HepG2 (cell line): ENCODE data around the gene SEC24B.

Experiments
- AKAP8 ChIP-seq: sonication (generic); formaldehyde crosslinking; IDR thresholded peaks from 2 replicates; pipeline ENCODE4 v1.5.1; 2020; ENCODE audit warnings: mild to moderate bottlenecking, missing genetic modification reagents
- HCFC1 ChIP-seq: fragments of 150-350 bp; IDR thresholded peaks from 2 replicates; pipeline ENCODE4 v1.6.1; 2014; ENCODE audit warnings: low read depth, low read length
- KDM6A ChIP-seq: IDR thresholded peaks from 2 replicates; pipeline ENCODE4 v1.6.1; 2016; ENCODE audit warnings: low read depth
- KMT2B ChIP-seq: IDR thresholded peaks from 2 replicates; pipeline ENCODE4 v1.6.1; 2016; ENCODE audit warnings: missing genetic modification reagents, missing compliant biosample characterization
- XBP1 ChIP-seq: sonication (generic); formaldehyde crosslinking; IDR thresholded peaks from 2 replicates; pipeline ENCODE4 v1.5.0; 2020; ENCODE audit warnings: missing genetic modification reagents
- ZNF12 ChIP-seq: sonication (generic); formaldehyde crosslinking; IDR thresholded peaks from 2 replicates; pipeline ENCODE4 v1.5.0; 2020; ENCODE audit warnings: missing genetic modification reagents
- ZNF3 ChIP-seq: IDR thresholded peaks from 2 replicates; pipeline ENCODE4 v1.7.0; 2017; ENCODE audit warnings: inconsistent platforms
- ZNF776 ChIP-seq: sonication (generic); formaldehyde crosslinking; IDR thresholded peaks from 2 replicates; pipeline ENCODE4 v1.4.0; 2020; ENCODE audit warnings: mild to moderate bottlenecking, missing genetic modification reagents
- TF ChIP-seq, protein P1 (sequence below): sonication (generic); formaldehyde crosslinking; IDR thresholded peaks from 2 replicates; pipeline ENCODE4 v1.5.0; 2020; ENCODE audit warnings: mild to moderate bottlenecking, missing genetic modification reagents, moderate library complexity
- TF ChIP-seq, protein P2 (sequence below): sonication (generic); formaldehyde crosslinking; IDR thresholded peaks from 2 replicates; pipeline ENCODE4 v1.5.1; 2020; ENCODE audit warnings: mild to moderate bottlenecking, missing genetic modification reagents, moderate library complexity
- TF ChIP-seq, protein P3 (sequence below), 2 experiments: sonication (generic) in 1 of 2; formaldehyde crosslinking in 1 of 2; IDR thresholded peaks; 2 replicates each; pipeline versions ENCODE4 v1.4.0 to v1.6.1; 2018 to 2020; ENCODE audit warnings: missing genetic modification reagents in 2 of 2, borderline replicate concordance in 1 of 2, low read depth in 1 of 2, mild to moderate bottlenecking in 1 of 2, missing biosample characterization in 1 of 2
- TF ChIP-seq, protein P4 (sequence below): sonication (generic); formaldehyde crosslinking; IDR thresholded peaks from 2 replicates; pipeline ENCODE4 v1.4.0; 2020; ENCODE audit warnings: missing genetic modification reagents, mild to moderate bottlenecking, borderline replicate concordance

DNA sequence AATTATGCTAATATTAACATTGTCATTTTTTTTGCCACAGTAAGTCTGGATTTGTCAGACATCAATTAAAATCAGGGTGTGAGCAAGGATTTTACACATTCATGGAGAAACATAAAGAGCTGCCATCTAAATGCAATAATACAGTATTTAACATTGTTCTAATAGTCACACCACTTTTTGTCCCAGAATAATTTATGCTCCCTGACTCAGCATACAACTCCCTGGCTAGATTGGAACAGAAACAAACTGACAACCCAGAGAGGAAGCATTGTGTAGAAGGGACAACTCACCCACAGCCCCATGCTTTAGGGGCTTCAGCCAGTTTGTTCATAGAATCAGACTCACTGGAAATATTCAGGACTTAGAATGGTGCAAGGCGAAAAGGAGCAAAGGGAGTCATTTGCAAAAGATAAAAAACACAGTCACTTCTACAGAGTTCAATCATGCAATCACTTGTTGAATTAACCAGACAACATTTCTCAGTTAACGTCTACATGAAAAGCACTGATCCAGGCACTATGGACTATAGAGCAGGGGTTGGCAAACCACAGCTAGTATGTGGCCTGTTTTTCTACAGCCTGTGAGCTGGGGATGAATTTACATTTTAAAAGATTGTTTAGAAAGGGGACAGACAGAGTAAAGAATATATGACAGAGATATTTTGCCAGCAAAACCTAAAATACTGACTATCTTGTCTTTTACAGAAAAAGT, 26.4 kb upstream of the SEC24B start:
- no peak for TF ChIP-seq KDM6A (CRISPR knock-in tag)
- TF ChIP-seq, protein P1, sequence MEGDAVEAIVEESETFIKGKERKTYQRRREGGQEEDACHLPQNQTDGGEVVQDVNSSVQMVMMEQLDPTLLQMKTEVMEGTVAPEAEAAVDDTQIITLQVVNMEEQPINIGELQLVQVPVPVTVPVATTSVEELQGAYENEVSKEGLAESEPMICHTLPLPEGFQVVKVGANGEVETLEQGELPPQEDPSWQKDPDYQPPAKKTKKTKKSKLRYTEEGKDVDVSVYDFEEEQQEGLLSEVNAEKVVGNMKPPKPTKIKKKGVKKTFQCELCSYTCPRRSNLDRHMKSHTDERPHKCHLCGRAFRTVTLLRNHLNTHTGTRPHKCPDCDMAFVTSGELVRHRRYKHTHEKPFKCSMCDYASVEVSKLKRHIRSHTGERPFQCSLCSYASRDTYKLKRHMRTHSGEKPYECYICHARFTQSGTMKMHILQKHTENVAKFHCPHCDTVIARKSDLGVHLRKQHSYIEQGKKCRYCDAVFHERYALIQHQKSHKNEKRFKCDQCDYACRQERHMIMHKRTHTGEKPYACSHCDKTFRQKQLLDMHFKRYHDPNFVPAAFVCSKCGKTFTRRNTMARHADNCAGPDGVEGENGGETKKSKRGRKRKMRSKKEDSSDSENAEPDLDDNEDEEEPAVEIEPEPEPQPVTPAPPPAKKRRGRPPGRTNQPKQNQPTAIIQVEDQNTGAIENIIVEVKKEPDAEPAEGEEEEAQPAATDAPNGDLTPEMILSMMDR (CRISPR knock-in tag): no peak
- TF ChIP-seq AKAP8 (CRISPR knock-in tag): no peak
- TF ChIP-seq ZNF3 (CRISPR knock-in tag): no peak
- no peak for TF ChIP-seq ZNF12 (CRISPR knock-in tag)
- no peak for TF ChIP-seq ZNF776 (CRISPR knock-in tag)
- no peak for TF ChIP-seq KMT2B (CRISPR knock-in tag)
- no peak for TF ChIP-seq HCFC1
- TF ChIP-seq, protein P2, sequence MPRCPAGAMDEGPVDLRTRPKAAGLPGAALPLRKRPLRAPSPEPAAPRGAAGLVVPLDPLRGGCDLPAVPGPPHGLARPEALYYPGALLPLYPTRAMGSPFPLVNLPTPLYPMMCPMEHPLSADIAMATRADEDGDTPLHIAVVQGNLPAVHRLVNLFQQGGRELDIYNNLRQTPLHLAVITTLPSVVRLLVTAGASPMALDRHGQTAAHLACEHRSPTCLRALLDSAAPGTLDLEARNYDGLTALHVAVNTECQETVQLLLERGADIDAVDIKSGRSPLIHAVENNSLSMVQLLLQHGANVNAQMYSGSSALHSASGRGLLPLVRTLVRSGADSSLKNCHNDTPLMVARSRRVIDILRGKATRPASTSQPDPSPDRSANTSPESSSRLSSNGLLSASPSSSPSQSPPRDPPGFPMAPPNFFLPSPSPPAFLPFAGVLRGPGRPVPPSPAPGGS (CRISPR knock-in tag): no peak
- TF ChIP-seq XBP1 (CRISPR knock-in tag): no peak
- TF ChIP-seq, protein P3, sequence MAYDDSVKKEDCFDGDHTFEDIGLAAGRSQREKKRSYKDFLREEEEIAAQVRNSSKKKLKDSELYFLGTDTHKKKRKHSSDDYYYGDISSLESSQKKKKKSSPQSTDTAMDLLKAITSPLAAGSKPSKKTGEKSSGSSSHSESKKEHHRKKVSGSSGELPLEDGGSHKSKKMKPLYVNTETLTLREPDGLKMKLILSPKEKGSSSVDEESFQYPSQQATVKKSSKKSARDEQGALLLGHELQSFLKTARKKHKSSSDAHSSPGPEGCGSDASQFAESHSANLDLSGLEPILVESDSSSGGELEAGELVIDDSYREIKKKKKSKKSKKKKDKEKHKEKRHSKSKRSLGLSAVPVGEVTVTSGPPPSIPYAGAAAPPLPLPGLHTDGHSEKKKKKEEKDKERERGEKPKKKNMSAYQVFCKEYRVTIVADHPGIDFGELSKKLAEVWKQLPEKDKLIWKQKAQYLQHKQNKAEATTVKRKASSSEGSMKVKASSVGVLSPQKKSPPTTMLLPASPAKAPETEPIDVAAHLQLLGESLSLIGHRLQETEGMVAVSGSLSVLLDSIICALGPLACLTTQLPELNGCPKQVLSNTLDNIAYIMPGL (CRISPR knock-in tag; IDR thresholded peaks at IDR 0.05; ENCODE audit: borderline replicate concordance in 1 of 2, low read depth in 1 of 2): no peak
- TF ChIP-seq, protein P4, sequence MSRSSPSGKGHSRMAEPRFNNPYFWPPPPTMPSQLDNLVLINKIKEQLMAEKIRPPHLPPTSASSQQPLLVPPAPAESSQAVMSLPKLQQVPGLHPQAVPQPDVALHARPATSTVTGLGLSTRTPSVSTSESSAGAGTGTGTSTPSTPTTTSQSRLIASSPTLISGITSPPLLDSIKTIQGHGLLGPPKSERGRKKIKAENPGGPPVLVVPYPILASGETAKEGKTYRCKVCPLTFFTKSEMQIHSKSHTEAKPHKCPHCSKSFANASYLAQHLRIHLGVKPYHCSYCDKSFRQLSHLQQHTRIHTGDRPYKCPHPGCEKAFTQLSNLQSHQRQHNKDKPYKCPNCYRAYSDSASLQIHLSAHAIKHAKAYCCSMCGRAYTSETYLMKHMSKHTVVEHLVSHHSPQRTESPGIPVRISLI (CRISPR knock-in tag): no peak
